GM18511 (cell line): ENCODE results near the gene POLR1G.

Experiments
- ATAC-seq: cut with Tn5 transposase; IDR thresholded peaks from one replicate; pipeline ENCODE4 v1.9.1; 2021; ENCODE audit warnings: mild to moderate bottlenecking, moderate library complexity; ENCODE audit not compliant: unreplicated experiment

POLR1G gene

GRCh38 chr19:45406226-45407090 is at the start of gene POLR1G:
POLR1G (plus strand) TSS chr19:45406644; CDS start chr19:45406697, 53 bp downstream.
- ATAC-seq, result peak; percentile 83

GRCh38 chr19:45356760-45357444 is 49.5 kb upstream of the POLR1G start:
- no peak for ATAC-seq

- ATAC-seq, result no peak
Measured at GRCh38 chr19:45357445-45357783, 49.0 kb upstream of the POLR1G start.

GRCh38 chr19:45358213-45358792 is 48.1 kb upstream of the POLR1G start:
- no peak for ATAC-seq

- ATAC-seq, result no peak
Measured at GRCh38 chr19:45361608-45362007, 44.8 kb upstream of the POLR1G start.

- ATAC-seq, result no peak
Measured at GRCh38 chr19:45362291-45362690, 44.2 kb upstream of the POLR1G start.

- no peak for ATAC-seq
Measured at GRCh38 chr19:45363861-45364459, 42.5 kb upstream of the POLR1G start.

GRCh38 chr19:45364696-45365095 is 41.7 kb upstream of the POLR1G start:
- no peak for ATAC-seq

GRCh38 chr19:45368127-45368526 is 38.3 kb upstream of the POLR1G start:
- ATAC-seq, result no peak

GRCh38 chr19:45368737-45369340 is 37.6 kb upstream of the POLR1G start:
- ATAC-seq, result no peak

- peak; percentile 97 for ATAC-seq
Measured at GRCh38 chr19:45370410-45371204, 35.8 kb upstream of the POLR1G start, which contains the start of gene ERCC2. ERCC2 (minus strand) TSS chr19:45370573; CDS start chr19:45370540, 33 bp downstream.

GRCh38 chr19:45376045-45376724 is 30.3 kb upstream of the POLR1G start:
- ATAC-seq, result no peak

- no peak for ATAC-seq
Measured at GRCh38 chr19:45380107-45380506, 26.3 kb upstream of the POLR1G start.

GRCh38 chr19:45382426-45382825 is 24.0 kb upstream of the POLR1G start:
- ATAC-seq, result no peak

- no peak for ATAC-seq
Measured at GRCh38 chr19:45385392-45386221, 20.8 kb upstream of the POLR1G start.

- ATAC-seq, result no peak
Measured at GRCh38 chr19:45391346-45391745, 15.1 kb upstream of the POLR1G start.

- ATAC-seq, result no peak
Measured at GRCh38 chr19:45391871-45392665, 14.4 kb upstream of the POLR1G start.
